Tibial artery (tissue), 4 donors: ENCODE results near the gene STARD3.

Source experiments
- DNase-seq, 2 donors: peaks; one replicate each; pipeline ENCODE4 v3.0.0-alpha.2; 2019
- H3K27ac ChIP-seq, 2 donors: fragments of 200-600 bp; sonication (generic) in 1 of 2; 1 replicate in 1 of 2; 2 replicates in 1 of 2; pipeline ENCODE4 v1.5.1; 2018 to 2019; ENCODE audit warnings: mild to moderate bottlenecking in 1 of 2
- H3K27me3 ChIP-seq, 2 donors: fragments of 200-600 bp; sonication (generic) in 1 of 2; one replicate each; pipeline versions ENCODE4 v1.5.1 to v1.6.0; 2016 to 2019
- H3K36me3 ChIP-seq, 3 donors: fragments of 200-600 bp; sonication (generic) in 2 of 3; one replicate each; pipeline ENCODE4 v1.5.1; 2016 to 2019; ENCODE audit warnings: mild to moderate bottlenecking in 2 of 3
- H3K4me1 ChIP-seq, 4 donors: fragments of 200-600 bp; sonication (generic) in 2 of 4; 1 replicate in 3 of 4; 2 replicates in 1 of 4; pipeline ENCODE4 v1.5.1; 2016 to 2019
- H3K4me3 ChIP-seq, 2 donors: fragments of 200-600 bp; sonication (generic) in 1 of 2; 1 replicate in 1 of 2; 2 replicates in 1 of 2; pipeline ENCODE4 v1.5.1; 2018 to 2019; ENCODE audit warnings: mild to moderate bottlenecking in 2 of 2
- H3K9me3 ChIP-seq, 3 donors: fragments of 200-600 bp; sonication (generic) in 1 of 3; one replicate each; pipeline ENCODE4 v1.5.1; 2016 to 2019
- intact Hi-C: fragments of 100-400 bp; cut with DNase I; formaldehyde crosslinking; loops from one replicate; pipeline ENCODE4 v1.15.0; 2023; ENCODE audit warnings: low total_unique reads
- TF ChIP-seq, protein P1 (sequence below), 2 experiments: fragments of 200-600 bp in 1 of 2; fragments of 450-650 bp in 1 of 2; IDR thresholded peaks; one replicate each; pipeline ENCODE4 v1.5.1; 2017 to 2019; ENCODE audit warnings: antibody characterized with exemption in 2 of 2, mild to moderate bottlenecking in 1 of 2, moderate library complexity in 1 of 2

STARD3 gene

DNA sequence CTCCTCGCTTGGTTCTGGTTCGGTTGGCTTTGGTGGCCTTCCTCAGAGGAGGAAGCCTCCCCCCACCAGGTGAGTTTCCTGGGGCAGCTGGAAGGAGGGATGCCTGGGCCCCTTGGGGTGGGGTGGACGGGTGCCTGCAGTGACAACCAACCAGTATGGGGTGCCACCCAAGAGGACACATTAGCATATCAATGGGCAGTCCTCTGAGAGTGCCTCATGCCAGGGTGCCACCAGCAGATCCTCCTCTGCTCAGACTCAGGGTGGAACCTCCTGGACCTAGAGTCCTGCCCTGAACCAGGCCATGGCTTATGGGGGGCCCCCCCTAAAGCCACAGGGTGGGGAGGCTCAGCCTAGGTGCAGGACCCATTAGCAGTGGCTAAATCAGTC lies 7.5 kb upstream of the STARD3 start:
- H3K27ac ChIP-seq, result no peak overlapping the region
- peaks cover 15 to 87% of the 10 kb centered on the region in 2 donors for H3K27me3 ChIP-seq
- DNase-seq, result no peak
- H3K36me3 ChIP-seq, result no peaks in the 10 kb centered on the region
- TF ChIP-seq, protein P1, sequence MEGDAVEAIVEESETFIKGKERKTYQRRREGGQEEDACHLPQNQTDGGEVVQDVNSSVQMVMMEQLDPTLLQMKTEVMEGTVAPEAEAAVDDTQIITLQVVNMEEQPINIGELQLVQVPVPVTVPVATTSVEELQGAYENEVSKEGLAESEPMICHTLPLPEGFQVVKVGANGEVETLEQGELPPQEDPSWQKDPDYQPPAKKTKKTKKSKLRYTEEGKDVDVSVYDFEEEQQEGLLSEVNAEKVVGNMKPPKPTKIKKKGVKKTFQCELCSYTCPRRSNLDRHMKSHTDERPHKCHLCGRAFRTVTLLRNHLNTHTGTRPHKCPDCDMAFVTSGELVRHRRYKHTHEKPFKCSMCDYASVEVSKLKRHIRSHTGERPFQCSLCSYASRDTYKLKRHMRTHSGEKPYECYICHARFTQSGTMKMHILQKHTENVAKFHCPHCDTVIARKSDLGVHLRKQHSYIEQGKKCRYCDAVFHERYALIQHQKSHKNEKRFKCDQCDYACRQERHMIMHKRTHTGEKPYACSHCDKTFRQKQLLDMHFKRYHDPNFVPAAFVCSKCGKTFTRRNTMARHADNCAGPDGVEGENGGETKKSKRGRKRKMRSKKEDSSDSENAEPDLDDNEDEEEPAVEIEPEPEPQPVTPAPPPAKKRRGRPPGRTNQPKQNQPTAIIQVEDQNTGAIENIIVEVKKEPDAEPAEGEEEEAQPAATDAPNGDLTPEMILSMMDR (IDR thresholded peaks at IDR 0.05), result no peak
- H3K4me1 ChIP-seq, result peaks cover 0 to 44% (median 10%) of the 10 kb centered on the region in 4 donors
- no peak overlapping the region for H3K4me3 ChIP-seq
- intact Hi-C loops, result no loop called here
- H3K9me3 ChIP-seq, result no peaks in the 10 kb centered on the region

DNA sequence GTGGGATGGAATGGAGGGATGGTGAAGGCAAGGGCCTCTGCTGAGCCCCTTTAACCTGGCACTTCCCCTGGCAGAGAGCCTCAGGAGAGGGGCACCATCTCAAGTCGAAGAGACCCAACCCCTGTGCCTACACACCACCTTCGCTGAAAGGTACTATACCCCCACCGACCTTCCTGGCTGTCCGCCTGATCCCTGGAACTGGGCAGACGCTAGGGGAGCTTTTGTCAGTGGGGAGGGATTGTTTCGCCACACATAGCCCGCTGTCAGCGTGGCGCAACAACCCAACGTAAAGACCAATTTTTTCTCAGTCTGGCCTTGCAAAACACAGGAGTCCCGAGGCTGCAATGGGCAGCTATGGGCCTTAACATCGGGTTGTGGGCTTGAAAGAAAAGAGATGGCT lies 7.0 kb upstream of the STARD3 start:
- intact Hi-C loops, result no loop called here
- H3K4me3 ChIP-seq, result no peak overlapping the region
- peaks cover 0 to 47% (median 10%) of the 10 kb centered on the region in 4 donors for H3K4me1 ChIP-seq
- no peak overlapping the region for H3K27ac ChIP-seq
- peaks cover 15 to 84% of the 10 kb centered on the region in 2 donors for H3K27me3 ChIP-seq
- TF ChIP-seq, protein P1 (IDR thresholded peaks at IDR 0.05), result no peak
- H3K36me3 ChIP-seq, result no peaks in the 10 kb centered on the region
- DNase-seq, result no peak
- H3K9me3 ChIP-seq, result no peaks in the 10 kb centered on the region

DNA sequence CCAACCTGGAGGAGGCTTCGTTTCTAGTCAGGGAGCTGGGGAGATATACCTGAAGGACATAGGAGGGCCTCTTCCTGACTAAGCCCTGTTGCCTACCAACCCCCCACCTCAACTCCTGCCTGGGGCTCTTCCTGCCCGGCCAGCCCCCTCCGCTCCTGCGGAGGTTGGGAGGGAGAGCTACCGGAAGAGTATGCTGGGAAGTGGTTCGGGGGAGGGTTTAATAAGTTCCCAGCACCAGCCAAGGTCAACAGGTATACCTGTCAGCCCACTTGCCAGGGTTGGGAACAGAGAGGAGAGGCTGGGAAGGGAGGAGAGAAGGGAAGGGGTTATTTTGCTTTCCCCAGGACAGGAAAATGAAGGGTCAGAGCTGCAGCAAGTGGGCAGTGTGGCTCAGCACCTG lies 5.5 kb upstream of the STARD3 start:
- no peak overlapping the region for H3K27ac ChIP-seq
- H3K4me3 ChIP-seq, result no peak overlapping the region
- TF ChIP-seq, protein P1 (IDR thresholded peaks at IDR 0.05), result no peak
- no peak for DNase-seq
- intact Hi-C loops, result no loop called here
- H3K4me1 ChIP-seq, result peaks cover 0 to 49% (median 13%) of the 10 kb centered on the region in 4 donors
- H3K27me3 ChIP-seq, result peaks cover 15 to 69% of the 10 kb centered on the region in 2 donors
- no peaks in the 10 kb centered on the region for H3K36me3 ChIP-seq
- H3K9me3 ChIP-seq, result no peaks in the 10 kb centered on the region

DNA sequence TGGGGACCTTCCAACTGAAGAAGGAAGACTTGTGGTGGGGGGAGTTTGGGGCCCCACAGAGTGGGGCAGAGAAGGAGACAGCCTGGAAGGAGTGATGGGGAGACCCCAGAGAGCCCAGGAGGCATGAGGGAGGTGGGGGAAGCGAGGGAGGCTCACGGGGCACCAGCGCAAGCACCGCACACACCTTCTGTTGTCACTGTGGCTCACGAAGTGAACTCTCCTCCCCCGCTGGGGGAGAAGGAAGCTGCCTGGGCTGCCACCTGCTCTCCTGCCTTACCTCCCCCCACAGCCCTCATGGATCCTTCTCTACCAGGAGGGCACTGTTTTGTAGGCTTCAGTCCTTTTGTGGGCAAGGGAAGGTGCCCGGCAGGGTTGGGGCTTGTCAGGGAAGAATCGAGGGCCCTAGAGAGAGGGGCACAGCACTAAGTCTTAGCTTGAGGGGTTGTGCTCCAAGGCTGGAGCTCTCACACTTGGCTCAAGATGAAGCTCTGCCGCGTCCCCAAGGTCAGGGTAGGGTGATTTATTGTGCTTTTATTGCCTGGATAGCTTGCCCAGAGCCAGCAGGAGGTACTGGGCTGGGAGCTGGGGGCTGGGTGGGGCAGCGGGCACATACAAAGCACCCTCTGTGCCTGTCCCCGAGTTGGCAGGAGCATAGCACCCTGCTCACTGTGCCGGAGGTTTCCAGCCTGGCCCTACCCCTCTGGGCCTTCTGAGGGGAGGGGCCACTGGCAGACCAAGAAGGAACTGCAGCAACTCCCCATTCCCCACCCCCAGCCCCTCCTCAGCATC lies 4.6 kb upstream of the STARD3 start:
- peaks cover 0 to 45% (median 8%) of the 10 kb centered on the region in 4 donors for H3K4me1 ChIP-seq
- TF ChIP-seq, protein P1 (IDR thresholded peaks at IDR 0.05), result no peak
- no peak overlapping the region for H3K4me3 ChIP-seq
- H3K27me3 ChIP-seq, result peaks cover 7 to 59% of the 10 kb centered on the region in 2 donors
- DNase-seq, result no peak
- intact Hi-C loops, result no loop called here
- no peaks in the 10 kb centered on the region for H3K9me3 ChIP-seq
- H3K27ac ChIP-seq, result no peak overlapping the region
- no peaks in the 10 kb centered on the region for H3K36me3 ChIP-seq

DNA sequence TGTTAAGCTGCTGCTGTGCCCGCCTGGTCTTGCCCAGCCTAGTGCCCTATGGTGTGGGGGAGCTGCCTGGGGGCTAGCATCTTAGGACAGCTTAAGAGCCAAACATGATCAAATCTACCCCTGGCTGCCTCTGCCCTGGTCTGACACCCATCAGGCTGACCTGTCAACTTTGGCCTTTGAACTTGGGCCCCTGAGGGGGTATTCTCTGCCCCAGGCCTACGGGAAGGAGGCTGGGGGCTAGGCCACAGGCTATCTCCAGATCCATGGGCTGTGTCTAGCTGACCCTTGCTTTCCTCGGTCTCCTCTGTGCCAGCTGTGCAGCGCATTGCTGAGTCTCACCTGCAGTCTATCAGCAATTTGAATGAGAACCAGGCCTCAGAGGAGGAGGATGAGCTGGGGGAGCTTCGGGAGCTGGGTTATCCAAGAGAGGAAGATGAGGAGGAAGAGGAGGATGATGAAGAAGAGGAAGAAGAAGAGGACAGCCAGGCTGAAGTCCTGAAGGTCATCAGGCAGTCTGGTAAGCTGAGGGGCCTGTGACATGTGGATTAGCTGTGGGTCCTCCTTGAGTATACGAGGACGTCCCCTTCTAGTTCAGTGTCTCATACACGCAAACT lies 3.3 kb upstream of the STARD3 start:
- Histone ChIP-seq H3K4me1 (peaks cover 0 to 53% (median 18%) of the 10 kb centered on the region in 4 donors), H3K27ac (no peak overlapping the region), H3K27me3 (peaks cover 0 to 46% of the 10 kb centered on the region in 2 donors), H3K36me3 (no peaks in the 10 kb centered on the region), H3K4me3 (no peak overlapping the region), H3K9me3 (no peaks in the 10 kb centered on the region)
- DNase-seq, result no peak
- intact Hi-C loops, result no loop called here
- TF ChIP-seq, protein P1 (IDR thresholded peaks at IDR 0.05), result no peak
